BJ (cell line): ENCODE measurements around the gene SORCS2. TPM values are rescaled to one million over a fixed set of nuclear protein-coding genes. Genes with fewer than 3 reads are reported as not detected.

Experiments used
- CTCF ChIA-PET: fragments of 350-600 bp; formaldehyde crosslinking; extraction: SDS; loops from one replicate; lab custom pipeline; 2021; ENCODE audit warnings: antibody characterized with exemption, inconsistent platforms; lab: Yijun Ruan, JAX
- POLR2A ChIA-PET: fragments of 300-600 bp; sonication (Branson Sonifier 250); formaldehyde crosslinking; extraction: SDS; loops from one replicate; lab custom pipeline; 2021; ENCODE audit warnings: antibody characterized with exemption; lab: Charles Lee
- DNase-seq: peaks from one replicate; pipeline ENCODE4 v3.0.0-alpha.2; 2011; ENCODE audit warnings: low read depth
- H3K27me3 ChIP-seq: 2 replicates; pipeline ENCODE4 v1.6.0; 2011; ENCODE audit warnings: low read length; ENCODE audit not compliant: control insufficient read depth, insufficient read depth
- H3K36me3 ChIP-seq: 2 replicates; pipeline ENCODE4 v1.5.1; 2011; ENCODE audit warnings: low read length; ENCODE audit not compliant: control insufficient read depth, insufficient read depth
- H3K4me3 ChIP-seq: 2 replicates; pipeline ENCODE4 v1.5.1; 2011; ENCODE audit warnings: low read depth, mild to moderate bottlenecking, control low read depth, low read length
- polyA plus RNA-seq: library from polyadenylated mRNA; depleted of rRNA; stranded (reverse); fragments of >200 nt; gene quantifications from 2 replicates; pipeline ENCODE4 v1.2.3, GENCODE V29; 2011
- TF ChIP-seq, protein P1 (sequence below): IDR thresholded peaks from 2 replicates; pipeline ENCODE4 v1.5.1; 2011; ENCODE audit warnings: low read depth, mild to moderate bottlenecking, control low read depth, inconsistent platforms, low read length, moderate library complexity; ENCODE audit not compliant: insufficient read depth

SORCS2 gene
- polyA plus RNA-seq, 1 experiment = 0.63 TPM

GRCh38 chr4:7547368-7548040, 355.2 kb downstream of the SORCS2 start:
- no peak for DNase-seq
- Histone ChIP-seq H3K27me3 (peaks cover 1% of the 10 kb centered on the region; the same call in 1 of the 2 replicates), H3K4me3 (no peak overlapping the region), H3K36me3 (no peaks in the 10 kb centered on the region)
- TF ChIP-seq, protein P1, sequence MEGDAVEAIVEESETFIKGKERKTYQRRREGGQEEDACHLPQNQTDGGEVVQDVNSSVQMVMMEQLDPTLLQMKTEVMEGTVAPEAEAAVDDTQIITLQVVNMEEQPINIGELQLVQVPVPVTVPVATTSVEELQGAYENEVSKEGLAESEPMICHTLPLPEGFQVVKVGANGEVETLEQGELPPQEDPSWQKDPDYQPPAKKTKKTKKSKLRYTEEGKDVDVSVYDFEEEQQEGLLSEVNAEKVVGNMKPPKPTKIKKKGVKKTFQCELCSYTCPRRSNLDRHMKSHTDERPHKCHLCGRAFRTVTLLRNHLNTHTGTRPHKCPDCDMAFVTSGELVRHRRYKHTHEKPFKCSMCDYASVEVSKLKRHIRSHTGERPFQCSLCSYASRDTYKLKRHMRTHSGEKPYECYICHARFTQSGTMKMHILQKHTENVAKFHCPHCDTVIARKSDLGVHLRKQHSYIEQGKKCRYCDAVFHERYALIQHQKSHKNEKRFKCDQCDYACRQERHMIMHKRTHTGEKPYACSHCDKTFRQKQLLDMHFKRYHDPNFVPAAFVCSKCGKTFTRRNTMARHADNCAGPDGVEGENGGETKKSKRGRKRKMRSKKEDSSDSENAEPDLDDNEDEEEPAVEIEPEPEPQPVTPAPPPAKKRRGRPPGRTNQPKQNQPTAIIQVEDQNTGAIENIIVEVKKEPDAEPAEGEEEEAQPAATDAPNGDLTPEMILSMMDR = no peak
- ChIA-PET CTCF (interaction anchor here (2.3 kb wide), 1 partner anchor 172 kb away, joined by 7 read pairs; no protein-coding TSS in a partner anchor), POLR2A (no interaction called here)

DNA sequence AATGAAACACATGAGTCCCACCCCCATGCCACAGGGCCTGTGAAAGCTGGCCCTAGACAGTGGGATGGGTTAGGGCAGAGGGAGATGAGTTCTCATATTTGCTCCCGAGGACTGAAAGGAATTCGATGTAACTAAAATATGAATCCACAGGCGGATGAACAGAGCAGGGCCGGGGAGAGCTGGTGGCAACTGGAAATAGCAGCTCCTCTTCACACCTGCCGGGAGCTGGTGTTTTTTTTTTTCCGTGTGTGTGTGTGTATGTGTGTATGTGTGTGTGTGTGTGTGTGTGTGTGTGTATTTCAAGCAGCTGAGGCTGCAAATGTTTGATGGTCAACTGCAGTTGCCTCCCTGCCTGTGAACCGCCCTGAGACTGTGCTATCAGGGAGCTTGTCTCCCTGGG, 357.5 kb downstream of the SORCS2 start:
- TF ChIP-seq, protein P1 = no peak
- ChIA-PET POLR2A (no interaction called here), CTCF (no interaction called here)
- Histone ChIP-seq H3K27me3 (peaks cover 1% of the 10 kb centered on the region; the same call in 1 of the 2 replicates), H3K36me3 (no peaks in the 10 kb centered on the region), H3K4me3 (no peak overlapping the region)
- DNase-seq = no peak

GRCh38 chr4:7552466-7552865, 360.1 kb downstream of the SORCS2 start:
- TF ChIP-seq, protein P1 = no peak
- DNase-seq = no peak
- H3K36me3 ChIP-seq = no peaks in the 10 kb centered on the region
- no peak overlapping the region for H3K4me3 ChIP-seq
- ChIA-PET POLR2A (no interaction called here), CTCF (no interaction called here)
- H3K27me3 ChIP-seq = peaks cover 1% of the 10 kb centered on the region; the same call in 1 of the 2 replicates

DNA sequence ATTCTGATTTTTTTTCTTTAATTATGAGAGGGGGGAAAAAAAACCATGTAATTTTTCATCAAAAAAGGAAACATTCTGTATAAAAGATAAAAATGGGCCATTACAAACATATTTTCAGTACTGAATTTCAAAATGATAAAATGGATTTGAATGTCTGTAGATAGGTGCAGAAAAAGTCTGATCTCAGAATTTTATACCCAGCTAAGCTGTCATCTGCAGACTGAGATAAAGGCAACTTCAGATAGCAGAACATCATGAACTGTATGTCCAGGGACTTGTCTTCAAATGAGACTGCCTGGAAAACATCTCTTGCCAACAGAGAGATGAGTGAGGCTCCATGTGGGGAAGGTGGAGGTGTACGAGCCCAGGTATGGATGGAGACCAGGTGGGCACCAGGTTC, 360.9 kb downstream of the SORCS2 start:
- CTCF ChIA-PET = no interaction called here

DNA sequence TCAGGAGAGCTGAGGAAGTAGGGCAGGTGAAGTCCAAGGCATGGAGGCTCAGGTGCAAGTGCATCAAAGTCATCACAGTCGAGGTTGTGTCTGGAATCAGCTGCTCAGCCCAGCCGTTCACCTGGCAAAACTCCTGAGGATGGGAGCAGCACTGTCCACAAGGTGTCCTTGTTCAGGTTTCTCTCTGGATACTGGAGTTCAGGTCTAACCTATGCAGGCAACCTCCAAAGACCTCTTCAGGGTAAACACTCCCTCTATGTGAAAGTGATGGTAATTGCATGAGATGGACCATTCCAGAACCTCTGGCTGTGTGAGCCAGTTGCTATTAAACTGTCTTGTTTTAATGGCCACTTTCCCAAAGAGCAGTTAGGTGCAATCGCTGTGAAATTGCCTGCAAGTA, 362.6 kb downstream of the SORCS2 start:
- Histone ChIP-seq H3K27me3 (peaks cover 1% of the 10 kb centered on the region; the same call in 1 of the 2 replicates), H3K36me3 (no peaks in the 10 kb centered on the region), H3K4me3 (no peak overlapping the region)
- ChIA-PET CTCF (no interaction called here), POLR2A (no interaction called here)
- TF ChIP-seq, protein P1 = no peak
- no peak for DNase-seq

More for the DNA sequence above, 360.9 kb downstream of the SORCS2 start:
- no peaks in the 10 kb centered on the region for H3K36me3 ChIP-seq
- DNase-seq = no peak
- POLR2A ChIA-PET = no interaction called here
- peaks cover 1% of the 10 kb centered on the region; the same call in 1 of the 2 replicates for H3K27me3 ChIP-seq
- TF ChIP-seq, protein P1 = no peak
- H3K4me3 ChIP-seq = no peak overlapping the region
